Daoy (cell line): ENCODE measurements around the gene NAA30. TPM values are rescaled to one million over a fixed set of nuclear protein-coding genes. Genes with fewer than 3 reads are reported as not detected.
"Not testable (repeated sequence)": the region's sequence is repeated elsewhere in the genome, so short reads cannot be mapped to it uniquely, and the experiment has no call there.

Source experiments
- DNase-seq: peaks from one replicate; pipeline ENCODE4 v3.0.0-alpha.2; 2015; ENCODE audit warnings: low read depth
- total RNA-seq: library from RNA; depleted of rRNA; stranded (reverse); fragments of >200 nt; shearing (Covaris generic); gene quantifications from 2 replicates; pipeline ENCODE4 v1.2.3, GENCODE V29; 2014; rRNA removed

The NAA30 gene
- total RNA-seq: 24.5 and 27.4 TPM in 2 replicates

DNA sequence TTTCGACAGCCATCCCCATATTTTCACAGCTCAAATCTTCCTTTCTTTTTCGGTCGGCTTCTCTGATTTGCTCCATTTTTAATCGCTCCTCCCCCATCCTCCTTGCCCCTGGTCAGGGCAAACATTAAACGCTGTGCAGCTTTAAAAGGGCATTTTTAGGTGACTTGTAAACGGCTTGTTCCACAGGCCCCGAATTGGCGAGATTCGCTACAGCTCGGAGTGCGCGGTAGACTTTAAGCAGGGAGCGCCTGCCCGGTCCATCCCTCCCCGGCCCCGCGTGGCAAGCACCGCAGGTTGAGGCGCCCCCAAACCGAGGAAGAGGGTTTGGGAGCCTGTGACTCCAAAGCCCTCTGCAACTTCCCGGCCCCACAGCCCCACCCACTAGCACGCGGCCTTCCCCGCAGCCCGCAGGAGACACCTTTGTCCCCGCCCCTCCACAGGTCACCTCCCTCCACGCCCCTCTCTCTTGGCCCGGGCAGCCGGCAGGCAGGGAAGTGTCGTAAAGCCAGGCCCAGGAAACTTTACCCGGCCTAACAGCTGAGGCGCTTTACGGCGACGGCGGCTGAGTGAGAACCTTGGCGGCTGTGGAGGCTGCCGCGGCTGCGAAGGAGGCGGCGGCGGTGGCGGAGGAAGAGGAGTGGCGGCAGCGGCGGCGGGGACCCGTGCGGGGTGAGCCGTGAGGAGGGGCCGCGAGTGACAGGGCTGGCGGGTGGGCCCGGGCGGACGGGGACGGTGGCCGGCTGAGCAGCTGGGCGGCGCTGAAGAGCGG is at the start of gene NAA30:
NAA30 (plus strand) TSS at position 550 of the 769 bp plus-strand sequence. CDS start 372 bp downstream, outside the sequence.
- peak; percentile 98 for DNase-seq

DNA sequence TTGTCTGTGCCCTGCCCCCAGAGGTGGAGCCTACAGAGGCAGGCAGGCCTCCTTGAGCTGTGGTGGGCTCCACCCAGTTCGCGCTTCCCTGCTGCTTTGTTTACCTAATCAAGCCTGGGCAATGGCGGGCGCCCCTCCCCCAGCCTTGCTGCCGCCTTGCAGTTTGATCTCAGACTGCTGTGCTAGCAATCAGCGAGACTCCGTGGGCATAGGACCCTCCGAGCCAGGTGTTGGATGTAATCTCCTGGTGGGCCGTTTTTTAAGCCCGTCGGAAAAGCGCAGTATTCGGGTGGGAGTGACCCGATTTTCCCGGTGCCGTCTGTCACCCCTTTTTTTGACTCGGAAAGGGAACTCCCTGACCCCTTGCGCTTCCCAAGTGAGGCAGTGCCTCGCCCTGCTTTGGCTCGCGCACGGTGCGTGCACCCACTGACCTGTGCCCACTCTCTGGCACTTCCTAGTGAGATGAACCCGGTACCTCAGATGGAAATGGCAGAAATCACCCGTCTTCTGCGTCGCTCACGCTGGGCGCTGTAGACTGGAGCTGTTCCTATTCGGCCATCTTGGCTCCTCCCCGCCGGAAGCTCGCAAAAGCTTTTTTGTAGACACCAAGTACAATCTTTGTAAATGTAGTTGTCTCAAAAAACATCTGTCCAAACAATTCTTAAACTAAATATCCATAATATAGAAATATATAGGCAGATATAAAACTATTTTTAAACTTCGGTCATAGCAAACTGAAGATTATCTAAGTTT is 46.7 kb upstream of the NAA30 start:
- DNase-seq: not testable (repeated sequence)

DNA sequence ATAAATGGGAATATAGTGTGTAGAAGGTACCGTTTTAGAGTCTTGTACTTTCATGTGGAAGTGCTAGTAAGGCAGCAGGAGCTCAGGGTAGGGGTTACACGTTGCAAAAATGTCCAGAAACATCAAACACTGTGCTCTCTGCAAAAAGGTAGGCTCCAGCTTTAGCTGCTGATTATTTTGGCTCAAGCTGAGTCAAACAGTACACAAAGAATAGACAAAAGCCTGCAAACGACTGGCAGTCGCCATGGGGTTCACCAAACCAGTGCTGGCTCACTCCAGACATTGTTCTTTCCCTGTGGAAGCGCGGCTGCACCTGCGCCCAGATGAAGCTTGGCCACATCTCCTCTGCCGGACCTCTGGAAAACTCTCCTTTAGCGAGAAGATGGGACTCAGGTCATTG is 45.3 kb upstream of the NAA30 start:
- no peak for DNase-seq

DNA sequence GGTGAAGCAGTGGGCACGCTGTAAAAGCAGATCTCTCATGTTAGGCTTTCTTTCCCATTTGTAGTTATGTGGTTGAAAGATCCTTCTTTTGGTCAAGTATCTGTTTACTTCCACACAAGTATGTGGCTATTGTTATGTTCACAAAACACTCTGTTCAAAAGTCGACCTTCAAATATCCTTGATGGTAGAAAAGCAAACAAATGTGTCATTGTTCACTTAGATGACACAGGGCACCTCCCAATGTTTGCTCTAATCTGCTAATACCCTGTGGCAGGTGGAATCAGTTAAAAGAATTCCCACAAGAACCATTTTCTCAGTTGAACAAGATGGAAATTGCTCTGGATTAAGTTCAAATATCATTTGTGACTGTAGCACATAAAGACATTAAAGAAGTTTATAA is 43.6 kb upstream of the NAA30 start:
- DNase-seq: no peak

DNA sequence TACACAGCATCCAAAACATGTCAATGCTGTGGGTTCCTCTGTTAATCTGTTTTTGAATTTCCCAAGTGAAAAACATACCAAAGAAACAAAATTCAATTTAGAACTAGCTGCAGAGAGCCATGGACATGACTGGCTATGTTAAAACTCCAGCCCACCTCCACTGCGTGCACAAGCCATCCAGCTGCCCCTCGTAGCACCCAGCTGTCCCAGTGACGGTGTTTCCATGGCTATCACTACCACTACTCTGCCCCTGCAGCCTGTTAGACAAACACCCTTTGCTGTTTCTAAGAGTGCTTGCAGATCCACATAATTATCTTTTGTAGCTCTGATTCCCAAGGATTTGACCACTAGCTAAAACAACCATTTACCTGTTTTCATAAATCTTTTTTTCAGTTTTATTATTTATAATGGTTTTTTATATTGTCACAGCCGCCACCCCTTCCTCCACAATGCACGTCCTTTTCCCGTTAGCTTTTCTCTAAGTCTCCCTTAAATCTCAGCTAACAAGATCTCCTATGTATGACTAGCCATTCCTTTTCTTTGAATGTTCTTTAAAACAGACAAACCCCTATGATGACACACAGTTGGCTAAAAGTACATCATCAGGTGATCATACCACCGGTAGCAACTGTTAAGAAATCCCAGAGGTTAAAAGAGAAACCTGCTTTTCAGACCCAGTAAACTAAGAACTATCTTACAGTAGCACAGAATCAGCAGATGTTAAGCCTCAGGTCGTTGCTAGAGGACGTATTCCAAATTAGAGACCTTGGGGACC is 37.8 kb upstream of the NAA30 start:
- no peak for DNase-seq

DNA sequence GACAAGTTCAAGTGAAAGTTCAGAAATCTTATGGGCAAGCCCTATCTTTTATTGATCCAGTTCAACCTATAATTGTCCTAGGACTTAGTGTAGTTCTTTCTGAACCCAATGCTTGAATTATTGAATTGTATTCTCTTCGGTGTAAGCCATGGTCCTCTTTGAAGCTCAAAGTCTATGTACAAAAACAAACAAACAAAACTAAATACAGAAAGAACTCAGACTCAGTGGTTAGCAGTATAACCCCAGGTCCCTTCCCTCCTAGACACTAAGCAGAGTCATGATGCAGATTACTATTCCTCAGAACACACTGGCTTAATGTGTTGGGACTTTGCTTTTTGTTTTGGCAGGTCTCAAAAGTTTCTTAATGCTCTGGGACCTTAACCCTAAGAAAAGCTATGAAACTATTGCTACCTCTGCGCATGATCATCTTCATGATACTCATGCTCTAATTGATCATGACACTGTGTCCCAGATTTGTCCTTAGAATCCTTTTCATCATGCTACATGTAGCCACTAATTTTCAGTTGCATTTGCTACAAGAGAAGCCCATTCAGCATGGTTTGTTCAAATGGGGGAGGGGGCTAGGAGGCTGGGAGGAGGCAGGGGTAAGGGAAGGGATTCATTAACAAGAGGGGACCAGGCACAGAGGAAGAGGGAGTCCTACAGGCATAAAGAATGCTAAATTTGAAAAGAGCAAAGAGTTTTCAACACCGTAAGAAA is 35.1 kb upstream of the NAA30 start:
- no peak for DNase-seq

DNA sequence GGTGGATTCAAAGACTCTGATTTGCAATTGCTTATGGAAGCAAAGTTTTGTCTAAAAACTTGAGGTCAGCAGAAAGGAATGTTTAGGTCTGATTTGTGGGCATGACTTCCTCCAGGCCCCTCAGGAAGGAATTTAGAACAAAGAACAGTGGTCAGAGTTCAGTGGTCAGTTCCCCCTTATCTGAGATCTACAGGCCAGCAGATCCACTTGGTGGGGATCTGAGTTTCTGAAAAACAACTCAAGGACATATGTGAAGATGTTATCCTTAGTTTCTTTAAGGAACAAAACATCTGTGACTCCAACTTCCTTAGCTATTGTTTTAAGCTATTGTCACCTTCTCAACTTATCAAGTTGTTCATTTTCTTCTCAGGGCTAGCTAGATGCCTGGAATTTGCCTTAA is 28.0 kb upstream of the NAA30 start:
- peak; percentile 18 for DNase-seq

DNA sequence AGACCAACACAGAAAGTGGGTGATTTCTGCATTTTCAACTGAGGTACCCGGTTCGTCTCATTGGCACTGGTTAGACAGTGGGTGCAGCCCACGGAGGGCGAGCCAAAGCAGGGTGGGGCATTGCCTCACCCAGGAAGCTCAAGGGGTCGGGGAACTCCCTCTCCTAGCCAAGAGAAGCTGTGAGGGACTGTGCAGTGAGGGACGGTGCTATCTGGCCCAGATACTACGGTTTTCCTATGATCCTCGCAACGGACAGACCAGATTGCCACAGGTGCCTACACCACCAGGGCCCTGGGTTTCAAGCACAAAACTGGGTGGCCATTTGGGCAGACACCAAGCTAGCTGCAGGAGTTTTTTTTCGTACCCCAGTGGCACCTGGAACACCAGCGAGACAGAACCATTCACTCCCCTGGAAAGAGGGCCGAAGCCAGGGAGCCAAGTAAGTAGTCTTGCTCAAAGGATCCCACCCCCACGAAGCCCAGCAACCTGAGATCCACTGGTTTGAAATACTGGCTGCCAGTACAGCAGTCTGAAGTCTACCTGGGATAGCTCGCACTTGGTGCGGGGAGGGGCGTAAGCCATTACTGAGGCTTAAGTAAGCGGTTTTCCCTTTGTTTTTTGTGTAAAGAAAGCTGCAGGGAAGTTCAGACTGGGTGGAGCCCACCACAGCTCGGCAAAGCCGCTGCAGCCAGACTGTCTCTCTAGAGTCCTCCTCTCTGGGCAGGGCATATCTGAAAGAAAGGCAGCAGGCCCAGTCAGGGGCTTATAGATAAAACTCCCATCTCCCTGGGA is 25.5 kb upstream of the NAA30 start:
- DNase-seq: no peak

DNA sequence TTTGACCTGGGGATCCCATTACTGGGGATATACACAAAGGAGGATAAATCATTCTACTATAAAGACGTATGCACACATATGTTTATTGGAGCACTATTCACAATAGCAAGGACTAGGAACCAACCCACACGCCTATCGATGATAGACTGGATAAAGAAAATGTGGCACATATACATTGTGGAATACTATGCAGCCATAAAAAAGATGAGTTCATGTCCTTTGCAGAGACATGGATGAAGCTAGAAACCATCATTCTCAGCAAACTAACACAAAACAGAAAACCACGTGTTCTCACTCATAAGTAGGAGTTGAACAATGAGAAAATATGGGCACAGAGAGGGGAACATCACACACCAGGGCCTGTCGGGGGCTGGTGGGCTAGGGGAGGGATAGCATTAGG is 20.2 kb upstream of the NAA30 start:
- not testable (repeated sequence) for DNase-seq

DNA sequence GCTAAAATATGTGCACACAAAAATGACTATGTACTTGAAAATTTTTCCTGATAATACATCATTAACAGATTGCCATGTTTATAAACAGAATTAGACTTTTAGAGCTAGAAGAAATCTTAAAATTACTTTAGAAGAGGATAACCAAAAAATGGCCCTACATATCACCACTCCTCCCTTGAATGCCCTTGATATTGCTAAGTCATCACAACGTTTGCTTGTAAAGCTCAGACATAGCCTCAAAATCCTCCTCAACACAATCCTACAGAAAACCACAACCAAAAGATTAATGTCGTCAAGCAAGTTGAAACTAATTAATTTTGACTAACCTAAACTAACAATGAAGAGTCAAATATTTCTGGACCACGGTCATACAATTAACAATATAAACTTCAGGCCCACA is 19.4 kb upstream of the NAA30 start:
- no peak for DNase-seq

DNA sequence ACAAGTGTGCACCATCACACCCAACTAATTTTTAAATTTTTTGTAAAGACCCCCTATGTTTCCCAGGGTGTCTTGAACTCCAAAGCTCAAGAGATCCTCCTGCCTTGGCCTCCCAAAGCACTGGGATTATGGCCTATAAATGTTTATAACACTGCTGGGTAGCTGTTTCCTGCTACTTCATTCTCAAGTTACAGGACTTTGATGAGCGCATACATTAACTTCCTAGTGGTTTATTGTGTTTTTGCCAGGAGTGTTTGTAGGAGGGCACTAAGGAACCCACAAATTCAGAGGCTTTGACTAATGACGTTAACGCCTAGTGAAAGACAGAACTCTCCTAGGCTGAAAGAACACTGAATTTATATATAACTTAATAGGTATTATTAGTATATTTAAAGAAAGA is 15.2 kb upstream of the NAA30 start:
- DNase-seq: no peak

DNA sequence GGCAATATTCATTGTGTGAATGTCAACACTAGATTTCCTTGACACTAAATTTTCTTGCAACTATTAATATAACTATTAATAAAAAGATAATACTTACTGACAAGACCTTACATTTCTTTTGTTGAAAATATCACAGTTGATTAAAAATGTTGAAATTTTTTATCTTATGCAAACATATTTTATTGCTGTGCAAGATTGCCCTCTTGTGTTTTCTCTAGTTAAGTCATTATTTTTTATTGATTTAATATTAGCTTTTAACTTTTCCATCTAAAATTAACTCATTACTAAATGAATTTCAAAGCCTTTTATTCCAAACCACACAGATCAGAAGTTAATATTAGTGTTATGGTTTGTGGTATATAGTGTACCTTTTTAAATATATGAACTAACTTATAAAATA is 11.7 kb upstream of the NAA30 start:
- DNase-seq: no peak

DNA sequence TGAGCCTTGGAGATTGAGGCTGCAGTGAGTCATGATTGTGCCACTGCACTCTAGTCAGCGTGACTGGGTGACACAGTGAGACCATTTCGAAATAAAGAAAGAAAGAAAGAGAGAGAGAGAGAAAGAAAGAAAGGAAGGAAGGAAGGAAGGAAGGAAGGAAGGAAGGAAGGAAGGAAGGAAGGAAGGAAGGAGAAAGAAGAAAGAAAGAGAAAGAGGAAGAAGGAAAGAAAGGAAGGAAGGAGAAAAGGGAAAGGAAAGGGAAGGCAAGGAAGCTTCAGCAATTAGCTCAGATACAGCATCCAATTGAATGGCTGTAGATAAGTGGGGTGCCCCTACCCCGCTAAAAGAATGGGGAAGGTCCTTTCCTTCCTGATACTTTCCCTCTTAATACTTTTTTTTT is 9.5 kb upstream of the NAA30 start:
- no peak for DNase-seq

DNA sequence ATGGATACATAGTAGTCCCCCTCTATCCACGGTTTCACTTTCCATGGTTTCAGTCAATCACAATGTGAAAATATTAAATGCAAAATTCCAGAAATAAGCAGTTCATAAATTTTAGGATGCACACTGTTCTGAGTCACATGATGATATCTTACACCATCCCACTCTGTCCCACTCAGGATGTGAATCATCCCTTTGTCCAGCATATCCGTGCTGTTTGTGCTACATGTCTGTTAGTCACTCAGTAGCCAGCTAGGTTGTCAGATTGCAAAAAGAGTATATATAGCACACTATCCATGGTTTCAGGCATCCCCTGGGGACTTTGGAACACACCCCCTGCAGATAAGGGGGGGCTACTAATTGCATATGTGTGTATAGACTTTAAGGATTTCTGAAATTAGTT is 8.1 kb upstream of the NAA30 start:
- peak; percentile 73 for DNase-seq

DNA sequence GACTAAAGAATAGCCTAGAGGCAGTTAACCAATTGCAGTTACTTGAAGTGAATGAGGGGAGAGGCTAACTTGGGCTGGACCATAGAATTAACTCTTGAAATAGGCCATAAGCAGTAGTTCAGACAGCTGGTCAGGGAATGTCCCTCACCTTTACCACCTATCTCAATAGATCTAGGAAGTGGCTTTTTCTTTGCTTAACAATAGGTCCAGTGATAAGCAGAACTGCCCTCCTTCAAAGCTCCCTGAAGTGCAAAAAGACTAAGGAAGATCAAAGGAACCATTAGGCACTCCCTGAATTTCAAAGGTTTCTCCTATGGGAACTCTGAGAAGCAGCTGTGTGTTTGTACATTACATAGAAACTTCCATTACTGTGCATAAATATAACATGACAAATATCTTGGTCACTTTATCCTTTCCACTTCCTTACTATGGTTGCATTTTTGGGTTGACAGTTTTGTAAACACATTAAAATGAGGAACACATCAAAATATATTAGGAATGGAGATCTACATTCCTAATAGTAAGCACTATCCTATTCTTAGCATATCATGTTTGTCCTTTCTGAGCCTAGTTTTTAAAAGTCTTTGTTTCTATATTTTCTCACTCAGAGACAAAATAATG is 7.2 kb upstream of the NAA30 start:
- DNase-seq: no peak

DNA sequence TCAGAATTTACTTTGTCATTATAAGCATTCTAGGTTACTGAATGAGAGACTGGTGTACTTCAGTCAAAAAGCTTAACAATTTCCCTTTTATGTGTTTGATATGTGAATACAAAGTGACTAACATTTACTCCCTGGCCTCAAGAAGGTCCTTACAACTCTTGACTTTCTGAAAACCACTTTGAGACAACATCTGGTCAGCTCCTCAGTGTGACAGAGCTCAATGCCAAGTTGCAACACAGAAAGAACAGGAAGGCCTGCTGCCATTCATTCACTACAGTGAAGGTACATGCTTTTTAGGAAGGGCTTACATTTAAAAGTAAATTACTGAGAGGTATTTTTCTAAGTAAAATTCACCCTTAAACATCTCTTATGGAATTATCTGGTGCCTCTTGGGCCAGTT is 2.3 kb upstream of the NAA30 start:
- no peak for DNase-seq

DNA sequence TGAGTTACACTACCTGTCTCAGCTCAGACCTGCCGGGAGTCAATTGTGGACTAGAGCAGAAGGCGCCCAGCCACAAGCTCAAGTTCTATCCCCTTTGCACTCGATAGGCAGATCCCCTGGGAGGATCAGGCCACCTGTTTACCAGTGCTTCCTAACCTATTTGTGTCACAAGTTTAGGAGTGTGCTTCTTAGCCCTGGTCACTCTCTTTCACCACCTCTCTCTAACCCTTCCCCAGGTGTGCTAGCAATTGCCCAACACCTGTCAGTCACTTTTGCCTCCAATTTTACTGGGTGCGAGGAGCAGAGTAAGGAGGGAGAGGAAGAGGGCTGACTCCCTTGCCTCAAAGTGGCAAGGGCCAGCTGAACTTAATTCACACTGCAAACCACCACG is 745 bp upstream of the NAA30 start:
- DNase-seq: peak; percentile 3

DNA sequence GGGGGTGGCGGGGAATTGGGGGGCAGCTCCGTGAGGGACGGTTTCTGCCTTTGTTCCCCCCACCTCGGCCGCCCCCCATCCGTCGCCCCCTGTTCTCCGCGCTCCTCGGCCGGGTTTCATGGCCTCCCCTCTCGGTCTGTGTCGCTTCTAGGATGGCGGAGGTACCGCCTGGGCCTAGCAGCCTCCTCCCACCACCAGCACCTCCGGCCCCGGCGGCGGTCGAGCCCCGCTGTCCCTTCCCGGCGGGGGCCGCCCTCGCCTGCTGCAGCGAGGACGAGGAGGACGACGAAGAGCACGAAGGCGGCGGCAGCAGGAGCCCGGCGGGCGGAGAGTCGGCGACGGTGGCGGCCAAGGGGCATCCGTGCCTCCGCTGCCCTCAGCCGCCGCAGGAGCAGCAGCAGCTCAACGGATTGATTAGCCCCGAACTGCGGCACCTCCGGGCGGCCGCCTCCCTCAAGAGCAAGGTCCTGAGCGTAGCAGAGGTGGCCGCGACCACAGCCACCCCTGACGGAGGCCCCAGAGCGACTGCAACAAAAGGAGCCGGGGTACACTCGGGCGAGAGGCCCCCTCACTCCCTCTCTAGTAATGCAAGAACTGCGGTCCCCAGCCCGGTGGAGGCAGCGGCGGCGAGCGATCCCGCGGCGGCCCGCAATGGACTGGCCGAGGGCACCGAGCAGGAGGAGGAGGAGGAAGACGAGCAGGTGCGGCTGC is 575 bp downstream of the NAA30 start:
- peak; percentile 47 for DNase-seq

DNA sequence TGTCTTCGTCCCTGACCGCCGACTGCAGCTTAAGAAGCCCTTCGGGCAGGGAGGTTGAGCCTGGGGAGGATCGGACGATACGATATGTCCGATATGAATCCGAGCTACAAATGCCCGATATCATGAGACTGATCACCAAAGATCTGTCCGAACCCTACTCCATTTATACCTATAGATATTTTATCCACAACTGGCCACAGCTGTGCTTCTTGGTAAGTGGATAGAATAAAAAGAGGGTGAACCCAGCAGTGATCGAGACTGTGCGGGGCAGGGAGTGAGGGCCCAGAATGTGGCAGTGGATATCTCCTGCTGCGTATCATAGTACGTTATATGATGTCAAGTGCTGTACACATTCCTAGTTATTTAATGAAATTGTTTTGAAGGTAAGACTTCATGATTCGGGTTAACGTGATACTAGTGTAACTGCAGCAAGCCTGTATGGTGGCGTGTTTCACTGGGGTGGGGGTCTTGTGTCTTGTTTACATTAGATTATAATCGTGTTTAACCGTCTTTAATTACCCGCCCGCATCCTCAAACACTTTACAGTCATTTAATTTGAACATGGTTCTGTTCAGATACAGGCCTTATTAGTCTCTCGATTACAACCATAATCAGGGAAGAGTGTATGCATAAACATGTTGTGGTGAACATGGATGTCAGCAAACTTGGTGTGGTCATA is 1.3 kb downstream of the NAA30 start:
- no peak for DNase-seq
